GM10266 (cell line): ENCODE measurements around the gene NEMP2.

Experiments used
- DNase-seq: peaks from one replicate; pipeline ENCODE4 v3.0.0; 2012; ENCODE audit errors: extremely low spot score
- CTCF ChIP-seq: IDR thresholded peaks from 2 replicates; pipeline ENCODE4 v1.5.1; 2012; ENCODE audit warnings: mild to moderate bottlenecking, low read depth; ENCODE audit not compliant: control insufficient read depth, insufficient read depth; ENCODE audit errors: missing control alignments

NEMP2 gene

GRCh38 chr2:190490502-190490901 is 44.0 kb downstream of the NEMP2 start:
- no peak for TF ChIP-seq CTCF

GRCh38 chr2:190489475-190489874 is 45.0 kb downstream of the NEMP2 start:
- TF ChIP-seq CTCF, result no peak
- no peak for DNase-seq

More at GRCh38 chr2:190490502-190490901, 44.0 kb downstream of the NEMP2 start:
- DNase-seq, result no peak

GRCh38 chr2:190488516-190489233 is 45.8 kb downstream of the NEMP2 start:
- DNase-seq, result no peak

GRCh38 chr2:190486037-190486623 is 48.4 kb downstream of the NEMP2 start:
- TF ChIP-seq CTCF, result no peak
- DNase-seq, result no peak

More at GRCh38 chr2:190488516-190489233, 45.8 kb downstream of the NEMP2 start:
- TF ChIP-seq CTCF, result no peak

GRCh38 chr2:190482451-190482850 is 52.1 kb downstream of the NEMP2 start:
- no peak for DNase-seq

GRCh38 chr2:190481339-190481738 is 53.2 kb downstream of the NEMP2 start:
- DNase-seq, result no peak
- no peak for TF ChIP-seq CTCF

More at GRCh38 chr2:190482451-190482850, 52.1 kb downstream of the NEMP2 start:
- no peak for TF ChIP-seq CTCF

GRCh38 chr2:190478572-190479195 is 55.8 kb downstream of the NEMP2 start:
- DNase-seq, result no peak
- TF ChIP-seq CTCF, result no peak
